Measurements from ENCODE around the gene CBLC.

The CBLC gene

DNA sequence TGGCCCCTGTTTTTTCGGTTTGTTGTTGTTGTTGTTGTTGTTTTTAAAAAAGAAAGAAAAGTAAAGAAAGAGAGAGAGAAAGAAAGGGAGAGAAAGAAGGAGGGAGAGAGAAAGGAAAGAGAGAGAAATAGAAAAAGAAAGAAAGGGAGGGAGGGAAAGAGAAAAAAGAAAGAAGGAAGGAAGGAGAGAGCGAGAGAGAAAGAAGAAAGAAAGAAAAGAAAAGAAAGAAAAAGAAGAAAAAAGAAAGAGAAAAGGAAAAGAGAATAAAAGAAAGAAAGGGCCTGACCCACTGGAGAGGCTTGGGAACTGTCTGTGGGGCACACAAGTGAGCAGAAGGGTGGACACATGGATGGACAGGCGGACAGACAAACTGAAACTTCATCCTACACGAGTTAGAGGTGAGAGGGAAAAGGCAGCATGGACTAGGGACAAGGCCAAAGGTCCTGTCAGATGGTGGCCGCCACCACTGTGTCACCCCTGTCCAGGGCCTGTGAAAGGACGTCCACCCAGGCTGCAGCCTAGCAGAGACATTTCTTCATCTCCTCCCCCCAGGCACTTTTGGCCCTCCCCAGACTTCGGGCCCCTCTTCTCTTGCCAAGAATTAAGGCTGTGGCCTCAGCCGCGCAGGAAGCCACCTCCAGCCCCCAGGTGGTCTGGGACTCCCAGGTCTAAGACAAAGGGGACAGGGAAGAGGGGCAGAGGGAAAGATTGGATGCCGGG lies 22.1 kb downstream of the CBLC start:
- DNase-seq = no peak

DNA sequence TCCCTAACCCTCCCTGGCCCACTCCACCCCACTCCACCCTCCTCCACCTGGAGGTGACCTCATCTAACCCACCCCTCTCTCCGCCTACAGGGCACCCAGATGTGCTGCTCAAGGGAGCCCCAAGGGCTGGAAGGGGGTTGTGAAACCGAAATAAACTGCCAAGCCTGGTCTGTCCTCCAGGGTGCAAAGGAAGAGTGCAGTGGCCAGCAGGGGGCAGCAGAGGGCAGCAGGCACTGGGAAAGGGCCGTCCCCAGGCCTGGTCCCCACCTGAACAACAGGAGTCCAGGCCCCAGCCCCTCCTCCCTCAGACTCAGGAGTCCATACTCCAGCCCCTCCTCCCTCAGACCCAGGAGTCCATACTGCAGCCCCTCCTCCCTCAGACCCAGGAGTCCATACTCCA lies 22.8 kb downstream of the CBLC start:
- peak; percentile 70 for DNase-seq

GRCh38 chr19:44803442-44804428 lies 26.0 kb downstream of the CBLC start:
- DNase-seq = no peak

DNA sequence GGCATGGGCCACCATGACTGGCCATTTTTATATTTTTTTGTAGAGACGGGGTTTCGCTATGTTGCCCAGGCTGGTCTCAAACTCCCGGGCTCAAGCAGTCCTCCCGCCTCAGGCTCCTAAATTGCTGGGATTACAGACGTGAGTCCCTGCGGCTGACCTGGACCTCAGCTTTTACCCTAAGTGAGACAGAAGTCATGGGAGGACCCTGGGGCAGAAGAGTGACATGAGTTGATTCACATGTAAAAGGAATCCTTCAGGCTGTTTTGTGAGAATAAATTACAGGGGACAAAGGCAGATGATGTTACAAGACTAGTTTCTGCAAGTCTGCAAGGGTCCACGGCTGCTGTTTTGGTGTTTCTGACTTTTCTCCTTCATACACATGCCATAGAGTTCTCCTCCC lies 28.6 kb downstream of the CBLC start:
- DNase-seq = no peak

DNA sequence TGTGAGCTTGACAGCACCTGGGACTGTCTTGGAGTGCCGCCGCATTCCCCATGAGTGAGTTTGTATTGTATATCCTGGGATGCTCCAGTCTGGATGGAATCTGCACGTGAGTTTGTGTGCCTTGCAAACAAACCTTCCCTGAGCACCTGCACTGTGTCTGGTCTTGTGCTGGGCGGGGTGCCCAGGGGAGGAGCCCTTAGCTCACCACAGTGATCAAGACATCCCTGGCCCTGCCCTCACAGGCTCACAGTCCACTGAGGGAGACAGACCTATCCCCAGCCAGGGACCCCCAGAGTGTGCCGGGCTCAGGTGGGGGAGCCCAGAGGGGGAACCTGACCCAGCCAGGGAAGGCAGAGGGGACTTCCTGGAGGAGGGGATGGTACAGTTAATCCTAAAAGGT lies 29.5 kb downstream of the CBLC start:
- DNase-seq = no peak

GRCh38 chr19:44807652-44808462 lies 30.2 kb downstream of the CBLC start:
- DNase-seq = peak; percentile 59

DNA sequence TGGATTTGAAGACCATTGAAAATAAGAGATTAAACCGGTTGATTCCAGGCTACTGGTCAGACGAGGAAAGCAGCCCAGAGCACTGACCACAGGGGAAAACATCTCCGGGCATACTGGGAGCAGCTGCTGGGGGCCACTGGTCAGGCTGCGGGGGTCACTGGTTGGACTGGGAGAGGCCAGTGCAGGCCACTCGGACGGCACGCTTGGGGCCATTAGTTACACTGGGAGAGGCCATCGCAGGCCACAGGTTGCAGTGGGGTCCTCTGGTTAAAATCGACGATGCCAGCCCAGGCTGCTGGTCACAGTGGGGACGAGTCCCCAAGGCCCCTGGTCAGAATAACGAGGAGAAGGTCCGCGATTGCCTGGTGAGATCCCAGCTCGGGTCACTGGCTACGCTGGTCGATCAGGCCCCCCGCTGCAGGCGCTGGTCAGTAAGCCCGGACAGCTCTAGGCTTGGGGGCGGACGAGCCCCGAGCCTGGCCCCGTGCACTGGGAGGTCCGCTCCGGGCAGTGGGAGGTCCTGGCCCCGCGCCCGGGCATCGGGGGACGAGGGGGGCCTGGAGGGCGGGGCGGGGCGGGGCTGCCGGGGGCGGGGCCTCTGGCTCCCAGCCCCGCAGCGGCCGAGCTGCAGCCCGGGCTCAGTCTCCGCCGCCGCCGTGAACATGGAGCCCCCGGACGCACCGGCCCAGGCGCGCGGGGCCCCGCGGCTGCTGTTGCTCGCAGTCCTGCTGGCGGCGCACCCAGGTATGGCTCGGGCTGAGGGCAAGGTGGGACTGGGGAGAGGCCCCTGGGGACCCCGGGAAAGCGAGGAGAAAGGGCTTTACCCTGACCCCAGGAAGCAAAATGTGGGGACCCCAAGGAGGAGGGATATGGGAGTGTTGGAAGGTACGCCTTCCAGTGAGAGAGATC lies 31.0 kb downstream of the CBLC start, which contains the start of gene BCAM:
TSS of gene BCAM (plus strand) at position 641 of the 909 bp plus-strand sequence. CDS start at position 663, 22 bp downstream.
- DNase-seq = peak; percentile 73

- no peak for DNase-seq
Measured at GRCh38 chr19:44809577-44810233, 32.0 kb downstream of the CBLC start.

DNA sequence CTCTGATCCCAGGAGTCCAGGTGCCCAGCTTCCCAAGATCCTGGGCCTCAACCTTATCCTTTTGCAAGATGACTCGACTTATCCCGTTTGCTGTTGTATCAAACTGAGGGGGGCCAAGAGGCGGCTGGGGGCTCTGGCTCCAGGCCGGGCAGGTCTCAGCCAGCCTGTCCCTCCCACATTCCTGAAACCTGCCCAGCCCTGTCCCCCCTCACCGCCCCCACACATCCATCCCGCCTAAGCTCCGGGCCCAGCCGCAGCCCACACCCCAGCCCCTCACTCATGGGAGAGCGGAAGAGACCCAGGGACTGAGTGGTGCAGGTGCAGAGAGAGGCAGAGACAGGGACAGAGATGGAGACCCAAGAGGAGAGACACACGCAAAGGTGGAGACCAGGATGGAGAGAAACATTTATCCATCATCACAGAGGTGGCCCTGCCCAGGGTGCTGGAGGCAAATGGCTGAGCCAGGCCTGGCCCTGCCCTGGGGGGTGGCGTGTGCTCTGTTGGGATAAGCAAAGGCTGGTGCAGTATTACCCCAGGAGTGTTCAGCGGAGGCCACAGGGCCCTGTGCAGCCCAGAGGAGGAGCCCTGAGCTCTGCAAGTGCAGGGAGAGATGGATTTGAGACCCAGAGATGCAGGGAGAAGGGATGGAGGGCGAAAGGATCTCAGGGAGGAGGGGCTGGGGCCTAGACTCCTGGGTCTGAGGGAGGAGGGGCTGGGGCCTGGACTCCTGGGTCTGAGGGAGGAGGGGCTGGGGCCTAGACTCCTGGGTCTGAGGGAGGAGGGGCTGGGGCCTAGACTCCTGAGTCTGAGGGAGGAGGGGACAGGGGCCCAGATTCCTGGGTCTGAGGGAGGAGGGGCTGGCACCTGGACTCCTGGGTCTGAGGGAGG lies 32.8 kb downstream of the CBLC start:
- DNase-seq = no peak

- no peak for DNase-seq
Measured at GRCh38 chr19:44811122-44811419, 33.4 kb downstream of the CBLC start.

DNA sequence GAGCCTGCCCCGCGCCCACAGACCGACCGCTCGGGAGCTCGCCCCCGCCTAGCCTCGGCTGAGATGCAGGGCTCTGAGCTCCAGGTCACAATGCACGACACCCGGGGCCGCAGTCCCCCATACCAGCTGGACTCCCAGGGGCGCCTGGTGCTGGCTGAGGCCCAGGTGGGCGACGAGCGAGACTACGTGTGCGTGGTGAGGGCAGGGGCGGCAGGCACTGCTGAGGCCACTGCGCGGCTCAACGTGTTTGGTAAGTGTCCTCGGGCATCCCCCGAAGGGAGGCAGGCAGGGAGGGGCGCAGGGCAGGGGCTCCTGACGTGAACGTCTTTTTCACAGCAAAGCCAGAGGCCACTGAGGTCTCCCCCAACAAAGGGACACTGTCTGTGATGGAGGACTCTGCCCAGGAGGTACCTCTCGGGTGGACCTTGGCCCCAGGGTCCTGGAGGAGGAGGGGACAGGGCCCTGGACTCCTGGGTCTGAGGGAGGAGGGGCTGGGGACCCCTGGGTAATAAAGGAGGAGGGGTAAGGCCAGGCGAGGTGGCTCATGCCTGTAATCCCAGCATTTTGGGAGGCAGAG lies 34.5 kb downstream of the CBLC start:
- no peak for DNase-seq

GRCh38 chr19:44813070-44813840 lies 35.6 kb downstream of the CBLC start:
- DNase-seq = no peak

- DNase-seq = no peak
Measured at GRCh38 chr19:44813841-44814470, 36.3 kb downstream of the CBLC start.

DNA sequence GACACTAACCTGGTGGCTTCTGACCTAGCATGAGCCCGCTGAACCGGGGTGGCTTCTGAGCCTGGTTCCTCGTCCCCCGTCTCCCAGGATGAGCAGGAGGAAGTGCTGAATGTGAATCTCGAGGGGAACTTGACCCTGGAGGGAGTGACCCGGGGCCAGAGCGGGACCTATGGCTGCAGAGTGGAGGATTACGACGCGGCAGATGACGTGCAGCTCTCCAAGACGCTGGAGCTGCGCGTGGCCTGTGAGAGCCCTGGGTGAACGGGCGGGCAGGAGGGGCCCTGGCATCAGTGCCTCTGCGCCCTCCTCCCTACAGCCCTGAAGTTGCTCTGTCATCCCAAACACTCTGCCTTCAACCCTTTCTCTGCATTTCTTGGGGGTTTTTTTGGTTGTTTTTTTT lies 36.8 kb downstream of the CBLC start:
- no peak for DNase-seq

GRCh38 chr19:44816301-44816700 lies 38.6 kb downstream of the CBLC start:
- no peak for DNase-seq

GRCh38 chr19:44817725-44818465 lies 40.2 kb downstream of the CBLC start:
- no peak for DNase-seq

DNA sequence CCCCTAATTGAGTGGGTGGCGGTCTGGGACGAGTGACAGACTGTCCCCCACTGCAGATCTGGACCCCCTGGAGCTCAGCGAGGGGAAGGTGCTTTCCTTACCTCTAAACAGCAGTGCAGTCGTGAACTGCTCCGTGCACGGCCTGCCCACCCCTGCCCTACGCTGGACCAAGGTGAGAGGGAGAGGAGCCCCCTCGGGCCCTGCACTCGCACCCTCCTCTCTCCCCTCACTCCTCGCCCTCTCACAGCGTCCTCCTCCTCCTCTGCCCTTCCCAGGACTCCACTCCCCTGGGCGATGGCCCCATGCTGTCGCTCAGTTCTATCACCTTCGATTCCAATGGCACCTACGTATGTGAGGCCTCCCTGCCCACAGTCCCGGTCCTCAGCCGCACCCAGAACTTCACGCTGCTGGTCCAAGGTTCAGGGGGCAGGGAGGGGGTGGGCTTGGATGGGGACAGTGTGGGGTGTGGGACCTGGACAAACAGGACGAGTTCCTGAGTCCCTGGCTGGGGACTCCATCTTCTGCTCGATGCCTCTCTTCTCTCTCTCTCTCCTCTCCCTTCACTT lies 40.9 kb downstream of the CBLC start:
- DNase-seq = no peak
